Suppressor macrophage (primary cell): ENCODE data around the gene PARK7.

ENCODE experiments used
- DNase-seq, 4 experiments: peaks; one replicate each; pipeline ENCODE4 v3.0.0-alpha.2; 2020 to 2022

The PARK7 gene

GRCh38 chr1:7985851-7986612 lies 24.5 kb downstream of the PARK7 start:
- DNase-seq = no peak

GRCh38 chr1:7987528-7987927 lies 26.0 kb downstream of the PARK7 start:
- no peak for DNase-seq

- no peak for DNase-seq
These were observed 27.1 kb downstream of the PARK7 start for GRCh38 chr1:7988576-7988975.

- DNase-seq = no peak
These were observed 28.4 kb downstream of the PARK7 start for GRCh38 chr1:7989762-7990428.

GRCh38 chr1:7991504-7992440 lies 30.3 kb downstream of the PARK7 start:
- no peak for DNase-seq

- no peak for DNase-seq
These were observed 31.4 kb downstream of the PARK7 start for GRCh38 chr1:7992885-7993284.

GRCh38 chr1:7993593-7994479 lies 32.3 kb downstream of the PARK7 start:
- DNase-seq = peak in 2 of 4 experiments; percentile 23 to 44

GRCh38 chr1:7994827-7995226 lies 33.3 kb downstream of the PARK7 start:
- no peak for DNase-seq

GRCh38 chr1:7995437-7995836 lies 33.9 kb downstream of the PARK7 start:
- no peak for DNase-seq

- DNase-seq = peak; percentile 23 to 59 (median 41)
These were observed 40.9 kb downstream of the PARK7 start for GRCh38 chr1:8002329-8002910.

GRCh38 chr1:8002921-8003320 lies 41.4 kb downstream of the PARK7 start:
- DNase-seq = no peak

- no peak for DNase-seq
These were observed 42.1 kb downstream of the PARK7 start for GRCh38 chr1:8003438-8004112.

GRCh38 chr1:8004113-8004802 lies 42.7 kb downstream of the PARK7 start:
- no peak for DNase-seq

GRCh38 chr1:8004803-8005573 lies 43.5 kb downstream of the PARK7 start:
- peak; percentile 67 to 85 (median 82) for DNase-seq

- no peak for DNase-seq
These were observed 44.8 kb downstream of the PARK7 start for GRCh38 chr1:8006037-8006963.

GRCh38 chr1:8009043-8010002 lies 47.8 kb downstream of the PARK7 start:
- DNase-seq = peak in 2 of 4 experiments; percentile 5 to 18

- no peak for DNase-seq
These were observed 48.7 kb downstream of the PARK7 start for GRCh38 chr1:8010080-8010664.
